GM10266 (cell line): Measurements from ENCODE around the gene CCL8.

ENCODE experiments used
- DNase-seq: peaks from one replicate; pipeline ENCODE4 v3.0.0; 2012; ENCODE audit errors: extremely low spot score
- CTCF ChIP-seq: IDR thresholded peaks from 2 replicates; pipeline ENCODE4 v1.5.1; 2012; ENCODE audit warnings: mild to moderate bottlenecking, low read depth; ENCODE audit not compliant: control insufficient read depth, insufficient read depth; ENCODE audit errors: missing control alignments

CCL8 gene

DNA sequence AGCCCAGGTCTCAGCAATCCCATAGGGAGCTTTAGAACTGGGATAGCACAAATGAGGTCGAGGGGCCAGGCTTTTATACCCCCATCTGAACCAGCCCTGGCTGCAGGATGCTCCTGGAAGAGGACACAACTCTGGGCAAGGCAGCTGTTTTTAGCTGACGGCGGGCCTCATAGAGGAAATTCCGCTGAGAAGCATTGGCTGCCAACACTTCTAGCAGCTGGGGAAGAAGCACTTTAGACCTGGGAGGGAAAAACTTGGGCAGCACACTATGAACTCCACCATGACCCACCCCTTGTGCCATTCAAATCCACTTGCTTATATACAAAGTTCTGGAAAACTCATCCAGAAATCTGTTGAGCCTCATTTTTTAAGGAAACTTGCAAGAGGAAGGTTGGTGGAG lies 28.6 kb upstream of the CCL8 start:
- no peak for DNase-seq
- TF ChIP-seq CTCF: no peak

DNA sequence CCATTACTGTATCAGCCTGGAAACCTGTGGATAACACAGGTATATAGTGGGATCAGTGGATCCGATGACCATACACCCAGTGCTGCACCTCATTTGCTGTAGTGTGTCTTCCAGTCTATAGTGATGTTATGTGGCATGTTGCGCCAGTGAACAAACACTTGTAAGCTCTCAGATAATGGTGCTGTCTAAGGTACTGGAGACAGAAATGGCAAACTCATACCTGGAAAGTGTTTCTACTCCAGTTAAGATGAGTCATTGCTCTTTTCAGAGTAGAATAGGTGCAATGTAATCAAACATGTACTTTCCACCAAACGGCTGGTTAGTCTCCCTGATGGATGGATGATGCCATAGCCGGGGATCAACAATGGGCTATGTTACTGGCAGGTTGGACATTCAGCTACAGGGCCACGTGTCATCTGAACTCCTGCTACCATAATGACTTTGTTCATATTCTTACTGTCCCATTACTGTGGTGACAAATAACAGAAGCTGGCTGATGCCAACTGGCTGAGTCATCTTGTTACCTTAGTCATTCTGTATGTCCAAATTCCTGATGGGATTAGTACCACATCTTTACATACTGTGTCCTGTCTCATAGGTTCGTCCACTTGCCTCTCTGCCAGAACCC lies 27.4 kb upstream of the CCL8 start:
- no peak for DNase-seq
- no peak for TF ChIP-seq CTCF

DNA sequence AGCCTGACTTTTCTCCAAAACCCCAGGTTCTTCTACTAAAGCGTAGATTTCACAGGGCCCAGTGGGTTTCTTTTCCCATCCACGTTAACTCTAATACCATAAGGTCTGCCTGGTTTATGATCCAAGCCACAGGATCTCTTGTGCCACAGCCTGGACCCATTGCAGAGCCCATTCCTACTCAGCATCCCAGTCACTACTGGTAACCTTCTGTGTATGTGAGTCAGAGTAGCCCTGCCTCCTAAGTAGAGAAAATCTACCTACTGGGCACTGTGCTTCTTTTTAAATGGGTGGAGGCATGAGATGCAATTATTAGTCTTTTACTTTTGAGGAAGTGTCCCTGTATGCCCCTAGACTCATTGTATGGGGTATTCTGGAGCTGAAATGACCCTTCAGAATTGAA lies 20.2 kb upstream of the CCL8 start:
- DNase-seq: no peak
- TF ChIP-seq CTCF: no peak

DNA sequence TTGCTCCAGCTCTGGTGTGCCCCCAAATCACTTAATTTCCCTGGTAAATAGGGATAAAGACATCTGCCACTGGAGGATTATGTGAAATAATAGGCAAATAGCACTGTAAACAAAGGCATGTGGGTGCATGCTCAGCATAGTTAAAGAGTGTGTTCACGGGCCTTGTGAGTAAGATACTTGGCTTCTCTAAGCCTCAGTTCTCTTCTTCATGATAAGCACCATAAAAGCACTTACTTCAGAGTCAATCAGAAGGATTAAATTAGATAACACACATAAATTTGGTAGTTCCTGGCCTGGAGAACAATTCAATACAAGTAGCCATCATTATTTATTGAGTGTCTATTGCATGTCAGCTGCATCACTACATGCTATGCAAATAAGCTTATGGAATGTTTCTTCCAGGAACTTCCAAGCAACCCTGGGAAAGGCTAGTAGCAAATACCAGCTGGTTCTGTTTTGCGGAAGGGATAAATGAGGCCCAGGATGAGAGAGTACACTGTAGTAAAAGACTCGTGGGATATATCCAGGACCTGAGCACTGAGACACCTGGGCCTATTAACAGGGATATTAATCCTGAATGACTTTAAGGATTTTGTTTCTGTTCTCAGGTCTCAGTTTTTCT lies 19.2 kb upstream of the CCL8 start:
- DNase-seq: no peak
- no peak for TF ChIP-seq CTCF

DNA sequence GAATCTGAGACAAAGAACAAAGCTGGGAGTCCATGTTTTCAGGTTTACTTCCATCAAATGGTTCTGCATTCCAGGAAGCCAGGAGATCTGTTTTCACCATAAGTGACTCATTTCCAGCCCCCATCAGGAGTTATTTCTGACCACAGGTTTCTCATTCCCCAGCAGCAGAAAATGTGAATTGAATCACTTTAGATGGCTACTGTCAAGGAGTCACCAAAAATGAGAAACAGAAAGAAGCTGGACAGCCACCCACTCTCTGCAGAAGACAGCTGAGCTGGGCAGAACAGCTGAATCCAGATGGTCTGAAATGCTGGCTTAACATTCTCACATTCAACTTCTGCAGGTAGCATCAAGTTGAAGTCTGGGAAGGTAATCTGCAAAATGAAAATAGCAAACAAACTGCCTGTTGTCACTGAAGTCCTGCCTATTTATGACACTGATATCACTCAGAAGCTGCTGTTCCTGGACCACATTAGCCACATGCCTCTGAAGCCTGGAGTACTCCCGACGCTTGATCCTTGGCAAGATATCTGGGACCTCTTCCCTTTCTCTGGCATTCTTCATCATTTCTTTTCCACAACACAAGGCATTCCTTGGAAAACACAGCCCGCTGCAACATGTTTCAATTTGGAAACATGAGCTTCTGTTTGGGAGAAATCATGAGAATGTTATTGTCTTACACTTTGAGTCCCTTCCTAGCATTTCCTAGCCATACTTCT lies 18.4 kb upstream of the CCL8 start:
- TF ChIP-seq CTCF: no peak
- no peak for DNase-seq

DNA sequence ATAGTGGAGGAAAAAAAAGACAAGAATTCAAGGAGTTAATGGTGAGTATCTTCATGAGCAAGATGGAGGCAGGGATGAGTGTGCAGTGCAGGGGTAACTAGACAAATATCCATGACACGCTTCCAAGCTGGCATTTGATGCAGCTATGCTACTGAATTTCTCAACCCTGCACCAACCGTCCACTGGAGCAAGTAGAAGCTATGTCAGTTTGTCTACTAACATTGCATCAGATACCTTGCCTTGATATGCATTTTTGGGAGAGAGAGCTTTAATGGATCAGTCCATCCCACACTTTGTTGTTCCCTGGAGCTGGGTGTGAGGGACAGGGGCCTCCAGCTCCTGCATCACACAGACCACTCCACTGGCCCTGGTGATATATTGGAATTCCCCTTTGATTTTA lies 17.2 kb upstream of the CCL8 start:
- TF ChIP-seq CTCF: no peak
- DNase-seq: no peak

GRCh38 chr17:34302636-34303035 lies 16.6 kb upstream of the CCL8 start:
- TF ChIP-seq CTCF: no peak
- no peak for DNase-seq
